Tibial artery (tissue), 4 donors: ENCODE data around the gene CCSAP.
"Not testable (repeated sequence)": the region's sequence is repeated elsewhere in the genome, so short reads cannot be mapped to it uniquely, and the experiment has no call there.

Experiments used
- DNase-seq, 2 donors: peaks; one replicate each; pipeline ENCODE4 v3.0.0-alpha.2; 2019
- H3K27ac ChIP-seq, 2 donors: fragments of 200-600 bp; sonication (generic) in 1 of 2; 1 replicate in 1 of 2; 2 replicates in 1 of 2; pipeline ENCODE4 v1.5.1; 2018 to 2019; ENCODE audit warnings: mild to moderate bottlenecking in 1 of 2
- H3K27me3 ChIP-seq, 2 donors: fragments of 200-600 bp; sonication (generic) in 1 of 2; one replicate each; pipeline versions ENCODE4 v1.5.1 to v1.6.0; 2016 to 2019
- H3K36me3 ChIP-seq, 3 donors: fragments of 200-600 bp; sonication (generic) in 2 of 3; one replicate each; pipeline ENCODE4 v1.5.1; 2016 to 2019; ENCODE audit warnings: mild to moderate bottlenecking in 2 of 3
- H3K4me1 ChIP-seq, 4 donors: fragments of 200-600 bp; sonication (generic) in 2 of 4; 1 replicate in 3 of 4; 2 replicates in 1 of 4; pipeline ENCODE4 v1.5.1; 2016 to 2019
- H3K4me3 ChIP-seq, 2 donors: fragments of 200-600 bp; sonication (generic) in 1 of 2; 1 replicate in 1 of 2; 2 replicates in 1 of 2; pipeline ENCODE4 v1.5.1; 2018 to 2019; ENCODE audit warnings: mild to moderate bottlenecking in 2 of 2
- H3K9me3 ChIP-seq, 3 donors: fragments of 200-600 bp; sonication (generic) in 1 of 3; one replicate each; pipeline ENCODE4 v1.5.1; 2016 to 2019
- intact Hi-C: fragments of 100-400 bp; cut with DNase I; formaldehyde crosslinking; loops from one replicate; pipeline ENCODE4 v1.15.0; 2023; ENCODE audit warnings: low total_unique reads
- TF ChIP-seq, protein P1 (sequence below), 2 experiments: fragments of 200-600 bp in 1 of 2; fragments of 450-650 bp in 1 of 2; IDR thresholded peaks; one replicate each; pipeline ENCODE4 v1.5.1; 2017 to 2019; ENCODE audit warnings: antibody characterized with exemption in 2 of 2, mild to moderate bottlenecking in 1 of 2, moderate library complexity in 1 of 2

The CCSAP gene

DNA sequence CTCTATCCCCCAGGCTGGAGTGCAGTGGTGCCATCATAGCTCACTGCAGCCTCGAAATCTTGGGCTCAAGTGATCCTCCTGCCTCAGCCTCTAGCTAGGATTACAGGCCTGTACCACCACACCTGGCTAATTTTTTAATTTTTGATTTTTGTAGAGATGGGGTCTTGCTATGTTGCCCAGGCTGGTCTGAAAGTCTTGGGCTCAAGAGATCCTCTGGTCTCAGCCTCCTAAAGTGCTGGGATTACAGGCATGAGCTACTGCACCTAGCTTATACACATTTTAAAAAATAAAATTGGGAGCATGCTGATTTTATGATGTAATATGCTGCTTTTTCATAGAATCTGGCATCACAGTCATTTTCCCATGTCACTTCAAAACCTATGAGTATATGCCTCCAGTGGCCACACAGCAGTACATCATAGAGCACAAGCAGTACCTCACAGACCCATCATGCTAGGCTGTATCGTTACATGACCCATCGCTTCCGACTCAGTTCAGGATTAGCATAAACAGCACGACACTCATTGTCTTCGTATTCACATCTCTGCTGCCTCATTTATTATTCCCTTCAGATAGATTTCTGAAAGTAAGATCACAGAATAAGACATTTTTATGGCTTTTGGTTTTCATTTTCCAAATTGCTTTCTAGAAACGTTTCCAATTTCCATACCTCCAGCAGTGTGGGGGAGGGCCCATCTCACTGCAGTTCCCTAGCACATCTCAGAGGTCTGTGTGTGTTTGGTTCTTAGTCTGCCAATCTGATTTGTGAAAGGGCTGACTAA is 35.9 kb upstream of the CCSAP start:
- no peaks in the 10 kb centered on the region for H3K9me3 ChIP-seq
- peak in 1 of 2 donors; percentile 2 for DNase-seq
- intact Hi-C loops: no loop called here
- H3K27ac ChIP-seq: no peak overlapping the region
- TF ChIP-seq, protein P1, sequence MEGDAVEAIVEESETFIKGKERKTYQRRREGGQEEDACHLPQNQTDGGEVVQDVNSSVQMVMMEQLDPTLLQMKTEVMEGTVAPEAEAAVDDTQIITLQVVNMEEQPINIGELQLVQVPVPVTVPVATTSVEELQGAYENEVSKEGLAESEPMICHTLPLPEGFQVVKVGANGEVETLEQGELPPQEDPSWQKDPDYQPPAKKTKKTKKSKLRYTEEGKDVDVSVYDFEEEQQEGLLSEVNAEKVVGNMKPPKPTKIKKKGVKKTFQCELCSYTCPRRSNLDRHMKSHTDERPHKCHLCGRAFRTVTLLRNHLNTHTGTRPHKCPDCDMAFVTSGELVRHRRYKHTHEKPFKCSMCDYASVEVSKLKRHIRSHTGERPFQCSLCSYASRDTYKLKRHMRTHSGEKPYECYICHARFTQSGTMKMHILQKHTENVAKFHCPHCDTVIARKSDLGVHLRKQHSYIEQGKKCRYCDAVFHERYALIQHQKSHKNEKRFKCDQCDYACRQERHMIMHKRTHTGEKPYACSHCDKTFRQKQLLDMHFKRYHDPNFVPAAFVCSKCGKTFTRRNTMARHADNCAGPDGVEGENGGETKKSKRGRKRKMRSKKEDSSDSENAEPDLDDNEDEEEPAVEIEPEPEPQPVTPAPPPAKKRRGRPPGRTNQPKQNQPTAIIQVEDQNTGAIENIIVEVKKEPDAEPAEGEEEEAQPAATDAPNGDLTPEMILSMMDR (IDR thresholded peaks at IDR 0.05): no peak
- no peaks in the 10 kb centered on the region for H3K4me1 ChIP-seq
- H3K36me3 ChIP-seq: no peaks in the 10 kb centered on the region
- no peak overlapping the region for H3K4me3 ChIP-seq
- peaks cover 0 to 30% of the 10 kb centered on the region in 2 donors for H3K27me3 ChIP-seq

DNA sequence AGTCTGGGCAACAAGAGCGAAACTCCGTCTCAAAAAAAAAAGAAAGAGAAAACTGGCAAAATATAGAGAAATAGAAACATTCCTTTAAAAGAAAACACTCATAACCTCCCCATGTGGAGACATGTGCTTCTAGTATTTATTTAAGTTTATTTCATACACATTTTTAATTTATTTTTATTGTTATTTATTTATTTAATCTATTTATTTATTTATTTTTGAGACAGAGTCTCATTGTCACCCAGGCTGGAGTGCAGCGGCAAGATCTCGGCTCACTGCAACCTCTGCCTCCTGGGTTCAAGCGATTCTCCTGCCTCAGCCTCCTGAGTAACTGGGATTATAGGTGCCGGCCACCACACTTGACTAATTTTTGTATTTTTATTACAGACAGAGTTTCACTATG is 35.2 kb upstream of the CCSAP start:
- DNase-seq, H3K27ac ChIP-seq, H3K9me3 ChIP-seq, H3K36me3 ChIP-seq, H3K4me3 ChIP-seq, H3K4me1 ChIP-seq, intact Hi-C loops: not testable (repeated sequence)
- peaks cover 0 to 30% of the 10 kb centered on the region in 2 donors for H3K27me3 ChIP-seq

DNA sequence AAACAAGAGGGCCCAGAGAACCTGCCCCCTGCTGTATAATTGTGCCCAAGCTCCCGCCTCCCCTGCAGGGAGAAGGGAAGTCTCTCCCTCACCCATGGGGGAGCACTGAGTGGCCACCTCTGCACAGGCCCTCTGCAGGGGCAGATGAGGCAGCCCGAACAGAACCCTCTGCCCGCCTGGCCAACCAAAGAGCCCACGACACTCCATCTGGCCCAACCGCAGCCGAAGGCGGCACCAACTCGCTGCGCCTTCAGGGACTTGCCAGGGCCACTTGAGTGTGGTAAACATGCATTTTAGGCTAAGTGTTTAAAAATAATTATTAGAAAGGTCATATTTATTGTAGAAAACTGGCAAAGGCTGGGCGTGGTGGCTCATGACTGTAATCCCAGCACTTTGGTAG is 34.6 kb upstream of the CCSAP start:
- H3K27ac ChIP-seq: no peak overlapping the region
- no peak overlapping the region for H3K4me3 ChIP-seq
- TF ChIP-seq, protein P1 (IDR thresholded peaks at IDR 0.05): no peak
- no peaks in the 10 kb centered on the region for H3K36me3 ChIP-seq
- H3K9me3 ChIP-seq: no peaks in the 10 kb centered on the region
- DNase-seq: peak in 1 of 2 donors; percentile 47
- peaks cover 0 to 26% of the 10 kb centered on the region in 2 donors for H3K27me3 ChIP-seq
- intact Hi-C loops: no loop called here
- H3K4me1 ChIP-seq: no peaks in the 10 kb centered on the region

- DNase-seq: peak in 1 of 2 donors; percentile 17
- H3K4me1 ChIP-seq: no peaks in the 10 kb centered on the region
- no peak overlapping the region for H3K27ac ChIP-seq
- peaks cover 0 to 18% of the 10 kb centered on the region in 2 donors for H3K27me3 ChIP-seq
- no peak overlapping the region for H3K4me3 ChIP-seq
- H3K36me3 ChIP-seq: no peaks in the 10 kb centered on the region
- H3K9me3 ChIP-seq: no peaks in the 10 kb centered on the region
- intact Hi-C loops: no loop called here
- TF ChIP-seq, protein P1 (IDR thresholded peaks at IDR 0.05): no peak
Observed at GRCh38 chr1:229376521-229376920, 33.7 kb upstream of the CCSAP start.

DNA sequence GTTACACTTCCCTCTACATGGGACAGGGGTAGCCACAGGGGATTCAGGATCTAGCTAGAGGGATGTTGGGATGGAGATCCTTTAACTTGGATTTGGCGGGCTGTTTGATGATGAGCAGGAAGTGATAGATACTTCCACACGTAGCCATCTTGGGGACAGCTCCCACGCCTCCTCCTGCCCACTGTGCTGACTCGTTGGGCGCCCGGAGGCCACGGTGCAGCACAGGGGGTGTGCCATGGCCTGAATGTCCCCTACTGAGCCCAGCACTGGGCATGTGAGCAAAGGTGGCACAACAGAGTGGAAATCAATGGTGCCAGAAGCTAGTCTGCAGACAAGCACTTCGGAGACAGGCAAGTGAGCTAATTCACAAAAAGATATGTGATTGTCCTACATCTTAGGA is 31.6 kb upstream of the CCSAP start:
- no peak overlapping the region for H3K27ac ChIP-seq
- DNase-seq: peak in 1 of 2 donors; percentile 55
- intact Hi-C loops: no loop called here
- no peaks in the 10 kb centered on the region for H3K36me3 ChIP-seq
- TF ChIP-seq, protein P1 (IDR thresholded peaks at IDR 0.05): no peak
- H3K27me3 ChIP-seq: peaks cover 0 to 15% of the 10 kb centered on the region in 2 donors
- no peaks in the 10 kb centered on the region for H3K9me3 ChIP-seq
- peaks cover 0 to 12% (median 7%) of the 10 kb centered on the region in 4 donors for H3K4me1 ChIP-seq
- H3K4me3 ChIP-seq: no peak overlapping the region

DNA sequence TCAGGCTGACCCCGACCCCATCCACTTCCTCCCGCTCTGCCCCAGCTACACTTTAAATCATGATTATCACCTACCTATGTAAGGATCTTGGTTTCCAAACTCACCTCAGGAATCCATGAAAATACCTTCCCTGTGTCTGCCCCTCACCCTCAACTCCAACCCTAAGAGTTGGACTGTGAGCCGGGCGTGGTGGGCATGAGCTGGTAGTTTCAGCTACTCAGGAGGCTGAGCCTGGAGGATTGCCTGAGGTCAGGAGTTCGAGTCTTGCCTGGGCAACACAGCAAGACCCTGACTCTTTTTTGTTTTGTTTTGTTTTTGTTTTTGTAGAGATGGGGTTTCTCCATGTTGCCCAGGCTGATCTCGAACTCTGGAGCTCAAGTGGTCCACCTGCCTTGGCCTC is 30.5 kb upstream of the CCSAP start:
- intact Hi-C loops: no loop called here
- Histone ChIP-seq H3K4me1 (peaks cover 0 to 12% (median 7%) of the 10 kb centered on the region in 4 donors), H3K36me3 (no peaks in the 10 kb centered on the region), H3K4me3 (no peak overlapping the region), H3K27me3 (peaks cover 0 to 20% of the 10 kb centered on the region in 2 donors), H3K9me3 (no peaks in the 10 kb centered on the region), H3K27ac (no peak overlapping the region)
- peak in 1 of 2 donors; percentile 51 for DNase-seq
- TF ChIP-seq, protein P1 (IDR thresholded peaks at IDR 0.05): no peak
